ENCODE measurements around the gene KRT77. TPM values are rescaled to one million over a fixed set of nuclear protein-coding genes. Genes with fewer than 3 reads are reported as not detected.

Gene KRT77
- total and polyA plus RNA-seq, 2 experiments from 2014 or later: not detected

DNA sequence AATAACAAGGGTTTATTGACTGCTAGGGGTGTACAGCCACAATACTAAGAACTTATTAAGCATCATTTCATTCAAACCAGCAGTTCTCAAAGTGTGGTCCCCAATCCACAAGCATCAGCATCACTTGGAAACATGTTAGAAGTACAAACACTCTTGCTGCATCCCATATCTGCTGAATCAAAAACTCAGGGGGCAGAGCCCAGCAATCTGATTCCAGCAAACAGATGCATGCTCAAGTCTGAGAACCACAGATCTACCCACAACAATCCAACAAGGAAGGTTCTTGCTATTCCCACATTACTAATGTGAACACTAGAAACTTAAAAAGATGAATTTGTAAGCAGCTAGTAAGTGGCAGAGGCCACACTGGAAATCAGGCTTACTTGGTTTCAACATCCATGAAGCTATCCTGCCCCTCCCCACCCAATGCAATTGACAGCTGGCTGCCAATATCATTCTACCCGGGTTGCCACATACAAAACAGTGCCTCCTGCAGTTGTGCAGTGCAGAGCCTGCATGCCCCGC, 6.2 kb downstream of the KRT77 start:
- Histone ChIP-seq H3K4me2 (no peak overlapping the region), H3K4me3 (no peak overlapping the region), H3F3A (replicated peaks; ENCODE audit: low read depth) (no peaks in the 10 kb centered on the region), H3K27ac (ENCODE audit: low read depth) (no peak overlapping the region), H3K79me2 (replicated peaks; ENCODE audit: insufficient read depth) (no peaks in the 10 kb centered on the region), H3K9me2 (ENCODE audit: insufficient read depth) (no peaks in the 10 kb centered on the region), H3K36me3 (ENCODE audit: insufficient read depth) (no peaks in the 10 kb centered on the region), H3K27me3 (ENCODE audit: insufficient read depth) (peaks cover under 1% of the 10 kb centered on the region), H4K20me1 (replicated peaks; ENCODE audit: insufficient read depth) (no peaks in the 10 kb centered on the region), H2AFZ (no peak overlapping the region), H3K4me1 (ENCODE audit: insufficient read depth) (peaks cover 7% of the 10 kb centered on the region)
- Mint-ChIP-seq H3K27ac (no peak overlapping the region), H3K9me3 (no peaks in the 10 kb centered on the region), H3K4me3 (no peak overlapping the region), H3K36me3 (ENCODE audit: low read depth) (no peaks in the 10 kb centered on the region), H3K27me3 (ENCODE audit: insufficient read depth, low read depth, poor library complexity) (peaks cover 8% of the 10 kb centered on the region), H3K4me1 (peaks cover 12% of the 10 kb centered on the region)
- ATAC-seq (no peak), DNase-seq (ENCODE audit: low spot score) (peak; percentile 9)
- TF ChIP-seq, protein P1, sequence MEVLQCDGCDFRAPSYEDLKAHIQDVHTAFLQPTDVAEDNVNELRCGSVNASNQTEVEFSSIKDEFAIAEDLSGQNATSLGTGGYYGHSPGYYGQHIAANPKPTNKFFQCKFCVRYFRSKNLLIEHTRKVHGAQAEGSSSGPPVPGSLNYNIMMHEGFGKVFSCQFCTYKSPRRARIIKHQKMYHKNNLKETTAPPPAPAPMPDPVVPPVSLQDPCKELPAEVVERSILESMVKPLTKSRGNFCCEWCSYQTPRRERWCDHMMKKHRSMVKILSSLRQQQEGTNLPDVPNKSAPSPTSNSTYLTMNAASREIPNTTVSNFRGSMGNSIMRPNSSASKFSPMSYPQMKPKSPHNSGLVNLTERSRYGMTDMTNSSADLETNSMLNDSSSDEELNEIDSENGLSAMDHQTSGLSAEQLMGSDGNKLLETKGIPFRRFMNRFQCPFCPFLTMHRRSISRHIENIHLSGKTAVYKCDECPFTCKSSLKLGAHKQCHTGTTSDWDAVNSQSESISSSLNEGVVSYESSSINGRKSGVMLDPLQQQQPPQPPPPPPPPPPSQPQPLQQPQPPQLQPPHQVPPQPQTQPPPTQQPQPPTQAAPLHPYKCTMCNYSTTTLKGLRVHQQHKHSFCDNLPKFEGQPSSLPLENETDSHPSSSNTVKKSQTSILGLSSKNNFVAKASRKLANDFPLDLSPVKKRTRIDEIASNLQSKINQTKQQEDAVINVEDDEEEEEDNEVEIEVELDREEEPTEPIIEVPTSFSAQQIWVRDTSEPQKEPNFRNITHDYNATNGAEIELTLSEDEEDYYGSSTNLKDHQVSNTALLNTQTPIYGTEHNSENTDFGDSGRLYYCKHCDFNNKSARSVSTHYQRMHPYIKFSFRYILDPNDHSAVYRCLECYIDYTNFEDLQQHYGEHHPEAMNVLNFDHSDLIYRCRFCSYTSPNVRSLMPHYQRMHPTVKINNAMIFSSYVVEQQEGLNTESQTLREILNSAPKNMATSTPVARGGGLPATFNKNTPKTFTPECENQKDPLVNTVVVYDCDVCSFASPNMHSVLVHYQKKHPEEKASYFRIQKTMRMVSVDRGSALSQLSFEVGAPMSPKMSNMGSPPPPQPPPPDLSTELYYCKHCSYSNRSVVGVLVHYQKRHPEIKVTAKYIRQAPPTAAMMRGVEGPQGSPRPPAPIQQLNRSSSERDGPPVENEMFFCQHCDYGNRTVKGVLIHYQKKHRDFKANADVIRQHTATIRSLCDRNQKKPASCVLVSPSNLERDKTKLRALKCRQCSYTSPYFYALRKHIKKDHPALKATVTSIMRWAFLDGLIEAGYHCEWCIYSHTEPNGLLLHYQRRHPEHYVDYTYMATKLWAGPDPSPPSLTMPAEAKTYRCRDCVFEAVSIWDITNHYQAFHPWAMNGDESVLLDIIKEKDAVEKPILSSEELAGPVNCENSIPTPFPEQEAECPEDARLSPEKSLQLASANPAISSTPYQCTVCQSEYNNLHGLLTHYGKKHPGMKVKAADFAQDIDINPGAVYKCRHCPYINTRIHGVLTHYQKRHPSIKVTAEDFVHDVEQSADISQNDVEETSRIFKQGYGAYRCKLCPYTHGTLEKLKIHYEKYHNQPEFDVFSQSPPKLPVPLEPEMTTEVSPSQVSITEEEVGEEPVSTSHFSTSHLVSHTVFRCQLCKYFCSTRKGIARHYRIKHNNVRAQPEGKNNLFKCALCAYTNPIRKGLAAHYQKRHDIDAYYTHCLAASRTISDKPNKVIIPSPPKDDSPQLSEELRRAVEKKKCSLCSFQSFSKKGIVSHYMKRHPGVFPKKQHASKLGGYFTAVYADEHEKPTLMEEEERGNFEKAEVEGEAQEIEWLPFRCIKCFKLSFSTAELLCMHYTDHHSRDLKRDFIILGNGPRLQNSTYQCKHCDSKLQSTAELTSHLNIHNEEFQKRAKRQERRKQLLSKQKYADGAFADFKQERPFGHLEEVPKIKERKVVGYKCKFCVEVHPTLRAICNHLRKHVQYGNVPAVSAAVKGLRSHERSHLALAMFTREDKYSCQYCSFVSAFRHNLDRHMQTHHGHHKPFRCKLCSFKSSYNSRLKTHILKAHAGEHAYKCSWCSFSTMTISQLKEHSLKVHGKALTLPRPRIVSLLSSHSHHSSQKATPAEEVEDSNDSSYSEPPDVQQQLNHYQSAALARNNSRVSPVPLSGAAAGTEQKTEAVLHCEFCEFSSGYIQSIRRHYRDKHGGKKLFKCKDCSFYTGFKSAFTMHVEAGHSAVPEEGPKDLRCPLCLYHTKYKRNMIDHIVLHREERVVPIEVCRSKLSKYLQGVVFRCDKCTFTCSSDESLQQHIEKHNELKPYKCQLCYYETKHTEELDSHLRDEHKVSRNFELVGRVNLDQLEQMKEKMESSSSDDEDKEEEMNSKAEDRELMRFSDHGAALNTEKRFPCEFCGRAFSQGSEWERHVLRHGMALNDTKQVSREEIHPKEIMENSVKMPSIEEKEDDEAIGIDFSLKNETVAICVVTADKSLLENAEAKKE (CRISPR knock-in tag; IDR thresholded peaks at IDR 0.05): no peak
- TF ChIP-seq POLR2AphosphoS5 (IDR thresholded peaks at IDR 0.05; ENCODE audit: low read depth): no peak
- no peak for TF ChIP-seq EZH2phosphoT487 (IDR thresholded peaks at IDR 0.05; ENCODE audit: unreplicated experiment)
- TF ChIP-seq, protein P2, sequence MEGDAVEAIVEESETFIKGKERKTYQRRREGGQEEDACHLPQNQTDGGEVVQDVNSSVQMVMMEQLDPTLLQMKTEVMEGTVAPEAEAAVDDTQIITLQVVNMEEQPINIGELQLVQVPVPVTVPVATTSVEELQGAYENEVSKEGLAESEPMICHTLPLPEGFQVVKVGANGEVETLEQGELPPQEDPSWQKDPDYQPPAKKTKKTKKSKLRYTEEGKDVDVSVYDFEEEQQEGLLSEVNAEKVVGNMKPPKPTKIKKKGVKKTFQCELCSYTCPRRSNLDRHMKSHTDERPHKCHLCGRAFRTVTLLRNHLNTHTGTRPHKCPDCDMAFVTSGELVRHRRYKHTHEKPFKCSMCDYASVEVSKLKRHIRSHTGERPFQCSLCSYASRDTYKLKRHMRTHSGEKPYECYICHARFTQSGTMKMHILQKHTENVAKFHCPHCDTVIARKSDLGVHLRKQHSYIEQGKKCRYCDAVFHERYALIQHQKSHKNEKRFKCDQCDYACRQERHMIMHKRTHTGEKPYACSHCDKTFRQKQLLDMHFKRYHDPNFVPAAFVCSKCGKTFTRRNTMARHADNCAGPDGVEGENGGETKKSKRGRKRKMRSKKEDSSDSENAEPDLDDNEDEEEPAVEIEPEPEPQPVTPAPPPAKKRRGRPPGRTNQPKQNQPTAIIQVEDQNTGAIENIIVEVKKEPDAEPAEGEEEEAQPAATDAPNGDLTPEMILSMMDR (conservative IDR thresholded peaks at IDR 0.05; ENCODE audit: low read depth in 2 of 2): peak; percentile 17 to 29; a peak in 2 of 4 replicates
- TF ChIP-seq EZH2 (IDR thresholded peaks at IDR 0.05; ENCODE audit: low read depth, unreplicated experiment): no peak
- no peak for TF ChIP-seq CREB1 (CRISPR knock-in tag; IDR thresholded peaks at IDR 0.05; ENCODE audit: low read depth)
- TF ChIP-seq, protein P3, sequence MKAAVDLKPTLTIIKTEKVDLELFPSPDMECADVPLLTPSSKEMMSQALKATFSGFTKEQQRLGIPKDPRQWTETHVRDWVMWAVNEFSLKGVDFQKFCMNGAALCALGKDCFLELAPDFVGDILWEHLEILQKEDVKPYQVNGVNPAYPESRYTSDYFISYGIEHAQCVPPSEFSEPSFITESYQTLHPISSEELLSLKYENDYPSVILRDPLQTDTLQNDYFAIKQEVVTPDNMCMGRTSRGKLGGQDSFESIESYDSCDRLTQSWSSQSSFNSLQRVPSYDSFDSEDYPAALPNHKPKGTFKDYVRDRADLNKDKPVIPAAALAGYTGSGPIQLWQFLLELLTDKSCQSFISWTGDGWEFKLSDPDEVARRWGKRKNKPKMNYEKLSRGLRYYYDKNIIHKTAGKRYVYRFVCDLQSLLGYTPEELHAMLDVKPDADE (IDR thresholded peaks at IDR 0.05): no peak

All from GM23338 (cell line).